Measurements from ENCODE around the gene DLGAP5. TPM values are rescaled to one million over a fixed set of nuclear protein-coding genes. Genes with fewer than 3 reads are reported as not detected.

DLGAP5 gene
- total and polyA plus RNA-seq, 2 of the 4 experiments (the other 2 are of a cell fraction) = 14.9 to 19.0 TPM

DNA sequence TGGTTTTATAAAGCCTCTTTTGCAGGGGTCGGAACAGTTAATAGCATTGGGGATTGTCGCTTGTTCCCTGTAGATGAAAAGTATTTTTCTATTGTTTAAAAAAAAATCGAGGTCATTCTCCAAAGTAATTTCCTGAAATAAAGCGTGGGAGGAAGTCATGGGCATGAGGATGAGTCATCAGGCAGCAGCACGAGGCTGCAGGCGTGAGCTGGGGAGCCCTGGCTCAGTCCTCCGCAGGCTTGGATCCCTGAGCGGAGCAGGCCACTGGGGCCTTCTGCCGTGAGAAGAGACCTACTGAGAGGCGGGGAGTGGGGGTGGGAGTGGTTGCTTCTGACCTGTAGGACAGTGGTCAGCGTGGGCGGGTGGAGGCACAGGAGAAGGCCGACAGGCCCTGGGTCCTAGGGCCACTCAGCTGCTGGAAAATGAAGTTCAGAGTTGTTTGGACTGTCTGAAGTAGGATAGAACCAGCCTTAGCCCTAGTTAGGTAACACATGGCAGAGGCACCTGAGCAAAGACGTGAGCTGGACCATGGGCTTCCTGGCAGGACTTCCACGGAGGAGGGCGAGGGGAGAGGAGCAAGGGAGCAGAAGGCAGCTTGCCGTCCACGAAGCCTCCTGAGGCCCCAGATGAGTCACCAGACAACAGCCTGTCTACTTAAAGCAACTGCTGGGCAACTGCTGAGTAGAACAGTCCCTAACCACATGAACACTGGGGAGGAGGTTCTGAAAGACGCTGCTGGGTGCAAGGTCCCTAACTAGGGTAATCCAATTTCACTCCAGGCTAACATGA, 83.4 kb downstream of the DLGAP5 start:
- peak overlapping the region; percentile 59 for H3K4me2 ChIP-seq (ENCODE audit: low read depth, low read length)
- peak overlapping the region; percentile 100 for H2AK9ac ChIP-seq (replicated peaks; ENCODE audit: low read depth, low read length, poor library complexity)
- H4K8ac ChIP-seq (ENCODE audit: low read depth in 2 of 2, low read length in 2 of 2) = peak overlapping the region; percentile 93 to 100
- H3K4me3 ChIP-seq (ENCODE audit: insufficient read depth, low read depth, low read length) = no peak overlapping the region; the same call in 1 of the 2 replicates
- peak overlapping the region; percentile 97 for H2BK120ac ChIP-seq (ENCODE audit: low read depth, low read length)
- peak overlapping the region; percentile 100 for H2BK15ac ChIP-seq (ENCODE audit: low read depth, low read length)
- intact Hi-C loops (cut with micrococcal nuclease) (no loop called here), dilution Hi-C loops (cut with HindIII; ENCODE audit: low sequenced_read_pairs, unreplicated experiment) (no loop called here), in situ Hi-C loops (cut with MboI; ENCODE audit: low sequenced_read_pairs) (no loop called here)
- peak overlapping the region; percentile 97 for H3K18ac ChIP-seq (ENCODE audit: low read depth, low read length)
- peaks cover 7% of the 10 kb centered on the region for H3K9me3 ChIP-seq (ENCODE audit: control insufficient read depth, insufficient read depth, low read length)
- peak overlapping the region; percentile 100 for H2AK5ac ChIP-seq (ENCODE audit: low read depth, low read length)
- ATAC-seq (ENCODE audit: low read depth) (peak; percentile 92), DNase-seq (peak; percentile 98)
- H3K4ac ChIP-seq (ENCODE audit: low read depth, low read length) = peak overlapping the region; percentile 97
- peak overlapping the region; percentile 95 for H3K14ac ChIP-seq (replicated peaks; ENCODE audit: low read depth, low read length)
- peak overlapping the region; percentile 99 for H3K56ac ChIP-seq (ENCODE audit: extremely low read depth, insufficient read depth, low read length)
- H4K20me1 ChIP-seq (ENCODE audit: insufficient read depth, low read length) = 0 out of 2 replicates have a peak, but pooled peaks cover 3% of the 10 kb centered on the region
- peaks cover 15% of the 10 kb centered on the region for H3K9me1 ChIP-seq (ENCODE audit: insufficient read depth, low read length)
- peak overlapping the region; percentile 96 for H3K27ac ChIP-seq (ENCODE audit: insufficient read depth, low read length)
- peaks cover 2 to 24% of the 10 kb centered on the region in 2 experiments; a peak in 3 of 4 replicates for H3K79me1 ChIP-seq (ENCODE audit: low read depth in 1 of 2, low read length in 2 of 2)
- H3K27me3 ChIP-seq (ENCODE audit: control insufficient read depth, insufficient read depth, low read length) = no peaks in the 10 kb centered on the region
- peak overlapping the region; percentile 99 for H2BK20ac ChIP-seq (ENCODE audit: low read depth, low read length)
- H3K9ac ChIP-seq (ENCODE audit: low read depth, low read length) = peak overlapping the region; percentile 70
- POLR2A ChIA-PET (ENCODE audit: unreplicated experiment) = interaction anchor here (0.7 kb wide), 1 partner anchor 28 kb away, joined by 5 read pairs; no protein-coding TSS in a partner anchor
- H3K23ac ChIP-seq (ENCODE audit: low read depth, low read length) = peak overlapping the region; percentile 97
- peak overlapping the region; percentile 100 for H2BK5ac ChIP-seq (ENCODE audit: low read depth, low read length, poor library complexity, severe bottlenecking)
- peaks cover 26% of the 10 kb centered on the region for H3K4me1 ChIP-seq (ENCODE audit: control insufficient read depth, insufficient read depth, low read length)
- no peaks in the 10 kb centered on the region for H3K36me3 ChIP-seq (ENCODE audit: control insufficient read depth, insufficient read depth, low read length)
- H2AFZ ChIP-seq (replicated peaks; ENCODE audit: low read length, poor library complexity) = peak overlapping the region; percentile 96
- CTCF ChIA-PET = interaction anchor here (1.3 kb wide), 1 partner anchor 9 kb away, joined by 9 read pairs; no protein-coding TSS in a partner anchor
- H4K91ac ChIP-seq (ENCODE audit: insufficient read depth, low read depth, low read length) = peak overlapping the region; percentile 100
- BruUV-seq (replicated peaks) = no TSS peak
- H4K5ac ChIP-seq (ENCODE audit: low read depth, low read length) = peak overlapping the region; percentile 93
- WGBS, 2 experiments (ENCODE audit: extremely low coverage in 2 of 2, insufficient read length in 1 of 2) = 9% methylated on average over 5 of the region's 19 CpGs; no CpG with 5 or more reads in 1 of the 2 experiments
- TF ChIP-seq RAD21 (IDR thresholded peaks at IDR 0.05; ENCODE audit: low read length) = peak; percentile 11; the same call in 1 of the 2 replicates
- TF ChIP-seq BHLHE40 (IDR thresholded peaks at IDR 0.05; ENCODE audit: low read depth, low read length) = peak; percentile 97
- TF ChIP-seq CHD1 (IDR thresholded peaks at IDR 0.05; ENCODE audit: low read depth, low read length) = no peak
- TF ChIP-seq FOS (IDR thresholded peaks at IDR 0.05; ENCODE audit: low read depth, low read length) = peak; percentile 99
- no peak for TF ChIP-seq CEBPB (IDR thresholded peaks at IDR 0.05; ENCODE audit: low read depth, low read length)
- peak; percentile 60; the same call in 1 of the 2 replicates for TF ChIP-seq NFE2L2 (IDR thresholded peaks at IDR 0.05; ENCODE audit: low read depth, low read length)
- TF ChIP-seq MAZ (IDR thresholded peaks at IDR 0.05; ENCODE audit: borderline replicate concordance, low read depth, low read length) = peak; percentile 64
- peak; percentile 85 for TF ChIP-seq POLR2A (IDR thresholded peaks at IDR 0.05; ENCODE audit: low read depth, low read length)
- 0 out of 2 replicates have a peak, but pooled peaks have one; percentile 10 for TF ChIP-seq MAFK (IDR thresholded peaks at IDR 0.05; ENCODE audit: low read depth, low read length)
- TF ChIP-seq, protein P1, sequence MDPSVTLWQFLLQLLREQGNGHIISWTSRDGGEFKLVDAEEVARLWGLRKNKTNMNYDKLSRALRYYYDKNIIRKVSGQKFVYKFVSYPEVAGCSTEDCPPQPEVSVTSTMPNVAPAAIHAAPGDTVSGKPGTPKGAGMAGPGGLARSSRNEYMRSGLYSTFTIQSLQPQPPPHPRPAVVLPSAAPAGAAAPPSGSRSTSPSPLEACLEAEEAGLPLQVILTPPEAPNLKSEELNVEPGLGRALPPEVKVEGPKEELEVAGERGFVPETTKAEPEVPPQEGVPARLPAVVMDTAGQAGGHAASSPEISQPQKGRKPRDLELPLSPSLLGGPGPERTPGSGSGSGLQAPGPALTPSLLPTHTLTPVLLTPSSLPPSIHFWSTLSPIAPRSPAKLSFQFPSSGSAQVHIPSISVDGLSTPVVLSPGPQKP (IDR thresholded peaks at IDR 0.05; ENCODE audit: borderline replicate concordance, low read depth, low read length) = no peak
- TF ChIP-seq RCOR1 (IDR thresholded peaks at IDR 0.05; ENCODE audit: insufficient replicate concordance, low read length) = no peak
- TF ChIP-seq SMC3 (IDR thresholded peaks at IDR 0.05; ENCODE audit: low read depth, low read length) = 0 out of 2 replicates have a peak, but pooled peaks have one; percentile 14
- peak; percentile 77; the same call in 1 of the 2 replicates for TF ChIP-seq RFX5 (IDR thresholded peaks at IDR 0.05; ENCODE audit: low read depth, low read length)
- no peak for TF ChIP-seq MXI1 (IDR thresholded peaks at IDR 0.05; ENCODE audit: borderline replicate concordance, low read depth, low read length)
- TF ChIP-seq, protein P2, sequence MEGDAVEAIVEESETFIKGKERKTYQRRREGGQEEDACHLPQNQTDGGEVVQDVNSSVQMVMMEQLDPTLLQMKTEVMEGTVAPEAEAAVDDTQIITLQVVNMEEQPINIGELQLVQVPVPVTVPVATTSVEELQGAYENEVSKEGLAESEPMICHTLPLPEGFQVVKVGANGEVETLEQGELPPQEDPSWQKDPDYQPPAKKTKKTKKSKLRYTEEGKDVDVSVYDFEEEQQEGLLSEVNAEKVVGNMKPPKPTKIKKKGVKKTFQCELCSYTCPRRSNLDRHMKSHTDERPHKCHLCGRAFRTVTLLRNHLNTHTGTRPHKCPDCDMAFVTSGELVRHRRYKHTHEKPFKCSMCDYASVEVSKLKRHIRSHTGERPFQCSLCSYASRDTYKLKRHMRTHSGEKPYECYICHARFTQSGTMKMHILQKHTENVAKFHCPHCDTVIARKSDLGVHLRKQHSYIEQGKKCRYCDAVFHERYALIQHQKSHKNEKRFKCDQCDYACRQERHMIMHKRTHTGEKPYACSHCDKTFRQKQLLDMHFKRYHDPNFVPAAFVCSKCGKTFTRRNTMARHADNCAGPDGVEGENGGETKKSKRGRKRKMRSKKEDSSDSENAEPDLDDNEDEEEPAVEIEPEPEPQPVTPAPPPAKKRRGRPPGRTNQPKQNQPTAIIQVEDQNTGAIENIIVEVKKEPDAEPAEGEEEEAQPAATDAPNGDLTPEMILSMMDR (conservative IDR thresholded peaks at IDR 0.05; ENCODE audit: low read depth, low read length) = no peak
